ENCODE results near the gene KCNJ1.

- TF ChIP-seq CTCF (conservative IDR thresholded peaks at IDR 0.05) (no peak), EZH2 (IDR thresholded peaks at IDR 0.05; ENCODE audit: low read depth) (no peak)
Measured at GRCh38 chr11:128790196-128790595, 76.9 kb downstream of the KCNJ1 start.

Measured in PC-9 (cell line).